Loucy (cell line): Measurements from ENCODE around the gene OS9.

Experiments used
- CTCF ChIP-seq: fragments of 200-600 bp; sonication (generic); conservative IDR thresholded peaks from 2 replicates; pipeline ENCODE4 v1.5.1; 2014; ENCODE audit warnings: mild to moderate bottlenecking, antibody characterized with exemption, low read length
- EZH2phosphoT487 ChIP-seq: fragments of 200-600 bp; IDR thresholded peaks from 2 replicates; pipeline ENCODE4 v1.6.1; 2018; ENCODE audit warnings: antibody characterized with exemption, mild to moderate bottlenecking, moderate library complexity, borderline replicate concordance

GRCh38 chr12:57767876-57768275 lies 73.9 kb downstream of the OS9 start:
- TF ChIP-seq CTCF (no peak), EZH2phosphoT487 (no peak)
